ENCODE results near the gene SLC2A4RG. TPM values are rescaled to one million over a fixed set of nuclear protein-coding genes. Genes with fewer than 3 reads are reported as not detected.

SLC2A4RG gene
- total RNA-seq, 4 donors from 2014 or later: 79.9 to 127 (median 96.2) TPM

- H3K4me3 ChIP-seq (ENCODE audit: low read depth, poor library complexity, severe bottlenecking): no peak overlapping the region
- WGBS, 2 donors: 87 to 90% methylated on average over 6 to 12 of the region's 12 CpGs
- DNase-seq (ENCODE audit: low spot score in 2 of 2): no peak
- no peak for TF ChIP-seq CTCF (IDR thresholded peaks at IDR 0.05)
- no peak for TF ChIP-seq POLR2A (IDR thresholded peaks at IDR 0.05)
- intact Hi-C loops (cut with DNase I; ENCODE audit: low total_unique reads): loop anchor here (10.0 kb wide), 1 partner anchor 192 kb away; the partner anchor contains the start of gene SAMD10
These were observed 43.0 kb downstream of the SLC2A4RG start for GRCh38 chr20:63782521-63782971.

GRCh38 chr20:63783970-63784369 lies 44.4 kb downstream of the SLC2A4RG start:
- H3K4me3 ChIP-seq (ENCODE audit: low read depth, poor library complexity, severe bottlenecking): no peak overlapping the region
- 88 to 89% methylated on average over 16 of the region's 16 CpGs for WGBS, 2 donors
- intact Hi-C loops (cut with DNase I; ENCODE audit: low total_unique reads): loop anchor here (10.0 kb wide), 1 partner anchor 191 kb away; the partner anchor contains the start of gene SAMD10
- TF ChIP-seq POLR2A (IDR thresholded peaks at IDR 0.05) (no peak), CTCF (IDR thresholded peaks at IDR 0.05) (no peak)
- no peak for DNase-seq (ENCODE audit: low spot score in 2 of 2)

- 72 to 75% methylated on average over 14 of the region's 14 CpGs for WGBS, 2 donors
- intact Hi-C loops (cut with DNase I; ENCODE audit: low total_unique reads): loop anchor here (10.0 kb wide), 1 partner anchor 189 kb away; the partner anchor contains the start of gene SAMD10
These were observed 46.1 kb downstream of the SLC2A4RG start for GRCh38 chr20:63785691-63786131.

GRCh38 chr20:63787302-63787701 lies 47.7 kb downstream of the SLC2A4RG start:
- no peak overlapping the region for H3K4me3 ChIP-seq (ENCODE audit: low read depth, poor library complexity, severe bottlenecking)
- 87 to 91% methylated on average over 11 of the region's 11 CpGs for WGBS, 2 donors
- TF ChIP-seq POLR2A (IDR thresholded peaks at IDR 0.05): no peak
- TF ChIP-seq CTCF (IDR thresholded peaks at IDR 0.05): no peak
- intact Hi-C loops (cut with DNase I; ENCODE audit: low total_unique reads): loop anchor here (10.0 kb wide), 1 partner anchor 187 kb away; the partner anchor contains the start of gene SAMD10
- DNase-seq (ENCODE audit: low spot score in 2 of 2): no peak

More at GRCh38 chr20:63785691-63786131, 46.1 kb downstream of the SLC2A4RG start:
- DNase-seq (ENCODE audit: low spot score in 2 of 2): no peak
- H3K4me3 ChIP-seq (ENCODE audit: low read depth, poor library complexity, severe bottlenecking): no peak overlapping the region
- TF ChIP-seq CTCF (IDR thresholded peaks at IDR 0.05) (no peak), POLR2A (IDR thresholded peaks at IDR 0.05) (no peak)

- TF ChIP-seq POLR2A (IDR thresholded peaks at IDR 0.05) (no peak), CTCF (IDR thresholded peaks at IDR 0.05) (no peak)
- H3K4me3 ChIP-seq (ENCODE audit: low read depth, poor library complexity, severe bottlenecking): no peak overlapping the region
- WGBS, 2 donors: 86 to 87% methylated on average over 16 of the region's 16 CpGs
- intact Hi-C loops (cut with DNase I; ENCODE audit: low total_unique reads): loop anchor here (10.0 kb wide), 1 partner anchor 187 kb away; the partner anchor contains the start of gene SAMD10
- no peak for DNase-seq (ENCODE audit: low spot score in 2 of 2)
These were observed 48.2 kb downstream of the SLC2A4RG start for GRCh38 chr20:63787749-63788148.

Measured in lower leg skin (tissue), 4 donors.